ENCODE results near the gene EHBP1. TPM values are rescaled to one million over a fixed set of nuclear protein-coding genes. Genes with fewer than 3 reads are reported as not detected.

EHBP1 gene
- total and polyA plus RNA-seq, 2 experiments from 2014 or later: 11.7 to 30.8 TPM

- TF ChIP-seq CTCF (IDR thresholded peaks at IDR 0.05; ENCODE audit: low read depth, low read length): no peak
- Histone ChIP-seq H3K36me3 (no peaks in the 10 kb centered on the region), H3K27me3 (peaks cover 98% of the 10 kb centered on the region), H3K4me1 (ENCODE audit: low read depth) (no peaks in the 10 kb centered on the region), H3K27ac (no peak overlapping the region), H3K4me3 (no peak overlapping the region), H3K9me3 (ENCODE audit: low read depth) (no peaks in the 10 kb centered on the region)
- no peak for DNase-seq (ENCODE audit: low read depth in 1 of 2, low spot score in 1 of 2)
These were observed 355.0 kb downstream of the EHBP1 start for GRCh38 chr2:63060472-63060991.

GRCh38 chr2:63064197-63064596 lies 358.7 kb downstream of the EHBP1 start:
- no peak for TF ChIP-seq CTCF (IDR thresholded peaks at IDR 0.05; ENCODE audit: low read depth, low read length)

GRCh38 chr2:63064661-63065060 lies 359.1 kb downstream of the EHBP1 start:
- Histone ChIP-seq H3K27ac (no peak overlapping the region), H3K9me3 (ENCODE audit: low read depth) (no peaks in the 10 kb centered on the region), H3K27me3 (peaks cover 81% of the 10 kb centered on the region), H3K4me1 (ENCODE audit: low read depth) (no peaks in the 10 kb centered on the region), H3K4me3 (no peak overlapping the region), H3K36me3 (no peaks in the 10 kb centered on the region)
- no peak for DNase-seq (ENCODE audit: low read depth in 1 of 2, low spot score in 1 of 2)
- TF ChIP-seq CTCF (IDR thresholded peaks at IDR 0.05; ENCODE audit: low read depth, low read length): no peak

More at GRCh38 chr2:63064197-63064596, 358.7 kb downstream of the EHBP1 start:
- Histone ChIP-seq H3K27ac (no peak overlapping the region), H3K4me3 (no peak overlapping the region), H3K9me3 (ENCODE audit: low read depth) (no peaks in the 10 kb centered on the region), H3K27me3 (peaks cover 82% of the 10 kb centered on the region), H3K36me3 (no peaks in the 10 kb centered on the region), H3K4me1 (ENCODE audit: low read depth) (no peaks in the 10 kb centered on the region)
- DNase-seq (ENCODE audit: low read depth in 1 of 2, low spot score in 1 of 2): no peak

GRCh38 chr2:63066265-63066664 lies 360.8 kb downstream of the EHBP1 start:
- Histone ChIP-seq H3K27ac (no peak overlapping the region), H3K9me3 (ENCODE audit: low read depth) (no peaks in the 10 kb centered on the region), H3K4me3 (no peak overlapping the region), H3K36me3 (no peaks in the 10 kb centered on the region), H3K4me1 (ENCODE audit: low read depth) (no peaks in the 10 kb centered on the region), H3K27me3 (peaks cover 65% of the 10 kb centered on the region)
- DNase-seq (ENCODE audit: low read depth in 1 of 2, low spot score in 1 of 2): no peak
- TF ChIP-seq CTCF (IDR thresholded peaks at IDR 0.05; ENCODE audit: low read depth, low read length): no peak

GRCh38 chr2:63066838-63067237 lies 361.3 kb downstream of the EHBP1 start:
- peaks cover 59% of the 10 kb centered on the region for H3K27me3 ChIP-seq
- H3K4me1 ChIP-seq (ENCODE audit: low read depth): no peaks in the 10 kb centered on the region
- DNase-seq (ENCODE audit: low read depth in 1 of 2, low spot score in 1 of 2): no peak
- no peaks in the 10 kb centered on the region for H3K36me3 ChIP-seq
- H3K4me3 ChIP-seq: no peak overlapping the region
- H3K9me3 ChIP-seq (ENCODE audit: low read depth): no peaks in the 10 kb centered on the region
- H3K27ac ChIP-seq: no peak overlapping the region
- no peak for TF ChIP-seq CTCF (IDR thresholded peaks at IDR 0.05; ENCODE audit: low read depth, low read length)
